ENCODE results near the gene USP13. TPM values are rescaled to one million over a fixed set of nuclear protein-coding genes. Genes with fewer than 3 reads are reported as not detected.

Gene USP13
- total RNA-seq, 6 experiments from 2014 or later: 17.1 to 25.0 (median 21.5) TPM

DNA sequence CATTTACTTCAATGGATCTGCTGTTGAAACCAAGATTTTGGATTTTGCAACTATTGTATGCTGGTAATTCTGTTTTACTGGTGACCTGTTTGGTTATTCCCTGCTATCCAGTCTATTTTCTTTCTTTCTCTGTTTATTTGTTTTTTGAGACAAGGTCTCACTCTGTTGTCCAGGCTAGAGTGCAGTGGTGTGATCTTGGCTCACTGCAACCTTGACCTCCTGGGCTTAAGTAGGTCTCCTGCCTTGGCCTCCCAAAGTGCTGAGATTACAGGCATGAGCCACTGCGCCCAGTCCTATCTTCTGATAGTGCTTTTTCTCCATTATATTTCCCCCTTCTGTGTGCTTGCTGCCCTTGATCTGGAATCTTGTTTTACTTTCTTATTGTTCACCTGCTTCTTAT, 15.6 kb downstream of the USP13 start:
- Mint-ChIP-seq H3K27me3 (ENCODE audit: insufficient read depth) (no peaks in the 10 kb centered on the region), H3K27ac (no peak overlapping the region), H3K36me3 (ENCODE audit: low read depth) (peaks cover 24% of the 10 kb centered on the region), H3K4me3 (no peak overlapping the region), H3K4me1 (ENCODE audit: low read depth) (peaks cover 56% of the 10 kb centered on the region), H3K9me3 (no peaks in the 10 kb centered on the region)
- TF ChIP-seq, protein P1, sequence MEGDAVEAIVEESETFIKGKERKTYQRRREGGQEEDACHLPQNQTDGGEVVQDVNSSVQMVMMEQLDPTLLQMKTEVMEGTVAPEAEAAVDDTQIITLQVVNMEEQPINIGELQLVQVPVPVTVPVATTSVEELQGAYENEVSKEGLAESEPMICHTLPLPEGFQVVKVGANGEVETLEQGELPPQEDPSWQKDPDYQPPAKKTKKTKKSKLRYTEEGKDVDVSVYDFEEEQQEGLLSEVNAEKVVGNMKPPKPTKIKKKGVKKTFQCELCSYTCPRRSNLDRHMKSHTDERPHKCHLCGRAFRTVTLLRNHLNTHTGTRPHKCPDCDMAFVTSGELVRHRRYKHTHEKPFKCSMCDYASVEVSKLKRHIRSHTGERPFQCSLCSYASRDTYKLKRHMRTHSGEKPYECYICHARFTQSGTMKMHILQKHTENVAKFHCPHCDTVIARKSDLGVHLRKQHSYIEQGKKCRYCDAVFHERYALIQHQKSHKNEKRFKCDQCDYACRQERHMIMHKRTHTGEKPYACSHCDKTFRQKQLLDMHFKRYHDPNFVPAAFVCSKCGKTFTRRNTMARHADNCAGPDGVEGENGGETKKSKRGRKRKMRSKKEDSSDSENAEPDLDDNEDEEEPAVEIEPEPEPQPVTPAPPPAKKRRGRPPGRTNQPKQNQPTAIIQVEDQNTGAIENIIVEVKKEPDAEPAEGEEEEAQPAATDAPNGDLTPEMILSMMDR (IDR thresholded peaks at IDR 0.05): no peak
- no peak for DNase-seq

DNA sequence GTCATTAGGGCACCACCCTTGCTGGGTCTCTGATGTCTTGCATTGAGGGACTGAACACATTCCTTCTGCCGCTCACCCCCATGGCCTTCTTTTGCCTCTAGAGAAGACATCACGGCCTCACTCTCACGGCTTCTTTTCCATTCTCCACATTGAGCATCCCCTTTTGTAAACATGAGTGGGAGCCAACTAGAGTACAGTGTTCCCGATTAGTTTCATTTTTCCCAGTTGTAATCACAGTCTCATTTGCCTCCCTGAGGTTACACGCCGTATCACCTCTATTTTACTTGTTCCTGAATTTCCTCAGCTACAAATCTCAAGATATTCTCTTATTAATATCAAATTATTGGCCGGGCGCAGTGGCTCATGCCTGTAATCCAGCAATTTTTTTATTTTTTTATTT, 17.5 kb downstream of the USP13 start:
- no peaks in the 10 kb centered on the region for H3K27me3 Mint-ChIP-seq (ENCODE audit: insufficient read depth)
- DNase-seq: no peak
- TF ChIP-seq, protein P1 (IDR thresholded peaks at IDR 0.05): no peak
- peaks cover 26% of the 10 kb centered on the region for H3K36me3 Mint-ChIP-seq (ENCODE audit: low read depth)
- peak overlapping the region; percentile 39; the same call in 1 of the 2 replicates for H3K27ac Mint-ChIP-seq
- H3K4me1 Mint-ChIP-seq (ENCODE audit: low read depth): peaks cover 45% of the 10 kb centered on the region
- 0 out of 2 replicates have a peak overlapping the region, but pooled peaks have one; percentile 1 for H3K4me3 Mint-ChIP-seq
- no peaks in the 10 kb centered on the region for H3K9me3 Mint-ChIP-seq

DNA sequence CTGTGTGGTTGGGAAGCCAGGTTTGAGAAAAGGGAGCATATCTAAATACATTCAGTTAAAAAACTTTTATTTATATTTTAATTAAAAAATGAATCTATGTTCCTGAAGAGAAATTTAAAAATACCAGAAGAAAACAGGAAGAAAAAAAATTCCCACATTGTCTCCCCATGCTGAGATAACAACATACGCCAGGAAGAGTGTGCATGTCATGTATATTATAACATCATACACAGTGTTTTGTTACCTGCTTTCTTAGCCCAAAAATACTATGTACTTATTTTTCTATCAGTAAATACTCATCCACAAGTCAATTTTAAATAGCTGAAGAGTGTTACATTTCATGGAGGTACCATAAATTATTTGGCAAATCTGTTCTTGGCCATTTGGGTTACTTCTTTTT, 18.5 kb downstream of the USP13 start:
- Mint-ChIP-seq H3K36me3 (ENCODE audit: low read depth) (peaks cover 26% of the 10 kb centered on the region), H3K9me3 (no peaks in the 10 kb centered on the region), H3K27ac (no peak overlapping the region), H3K27me3 (ENCODE audit: insufficient read depth) (no peaks in the 10 kb centered on the region), H3K4me1 (ENCODE audit: low read depth) (peaks cover 35% of the 10 kb centered on the region), H3K4me3 (no peak overlapping the region)
- DNase-seq: no peak
- TF ChIP-seq, protein P1 (IDR thresholded peaks at IDR 0.05): no peak

DNA sequence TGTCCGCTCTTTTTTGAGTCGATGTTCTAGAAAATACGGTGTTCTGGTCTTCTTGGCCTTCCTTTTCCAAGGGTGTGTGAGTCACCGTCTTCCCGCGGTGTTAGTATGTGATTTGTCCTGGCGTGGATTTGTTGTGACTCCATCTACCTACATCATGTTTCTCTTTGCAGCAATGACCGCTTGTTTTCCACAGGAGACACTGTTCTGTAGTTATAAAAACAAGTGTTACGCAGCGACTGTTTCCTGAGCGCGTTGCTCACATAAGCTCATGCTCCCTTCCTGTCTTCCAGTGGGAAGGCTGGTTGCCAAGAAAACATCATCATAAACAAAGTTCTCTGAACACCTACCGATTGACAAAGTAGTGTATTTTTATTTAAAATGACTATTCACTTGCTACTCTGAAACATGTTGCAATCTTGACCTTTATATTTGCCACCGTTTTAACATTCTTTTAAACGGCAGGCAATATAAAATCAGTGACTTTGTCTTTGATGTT, 19.0 kb downstream of the USP13 start:
- TF ChIP-seq, protein P1 (IDR thresholded peaks at IDR 0.05): no peak
- Mint-ChIP-seq H3K27ac (no peak overlapping the region), H3K4me1 (ENCODE audit: low read depth) (peaks cover 32% of the 10 kb centered on the region), H3K36me3 (ENCODE audit: low read depth) (peaks cover 26% of the 10 kb centered on the region), H3K27me3 (ENCODE audit: insufficient read depth) (no peaks in the 10 kb centered on the region), H3K9me3 (no peaks in the 10 kb centered on the region), H3K4me3 (no peak overlapping the region)
- no peak for DNase-seq

DNA sequence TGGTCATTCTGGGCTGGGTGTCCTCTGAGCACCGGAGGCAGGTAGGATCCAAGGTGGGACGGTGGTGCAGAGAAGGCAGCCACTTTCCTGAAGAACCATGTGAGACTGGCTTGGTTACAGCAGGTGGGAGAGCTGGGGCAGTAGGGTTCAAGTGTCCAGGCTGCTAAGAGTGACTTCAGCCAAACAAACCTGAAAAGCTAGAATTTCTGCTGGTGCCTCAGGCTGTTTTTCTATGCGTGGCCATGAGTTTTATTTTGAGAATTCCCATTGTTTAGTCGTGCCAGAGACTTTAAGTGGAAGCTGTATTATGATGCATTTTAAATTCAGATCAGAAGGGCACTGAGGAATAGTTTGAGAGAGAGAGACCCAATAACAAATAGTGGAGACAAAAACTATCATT, 20.1 kb downstream of the USP13 start:
- no peaks in the 10 kb centered on the region for H3K9me3 Mint-ChIP-seq
- no peaks in the 10 kb centered on the region for H3K27me3 Mint-ChIP-seq (ENCODE audit: insufficient read depth)
- TF ChIP-seq, protein P1 (IDR thresholded peaks at IDR 0.05): no peak
- no peak for DNase-seq
- H3K36me3 Mint-ChIP-seq (ENCODE audit: low read depth): peaks cover 26% of the 10 kb centered on the region
- peaks cover 30% of the 10 kb centered on the region for H3K4me1 Mint-ChIP-seq (ENCODE audit: low read depth)
- H3K4me3 Mint-ChIP-seq: no peak overlapping the region
- no peak overlapping the region for H3K27ac Mint-ChIP-seq

DNA sequence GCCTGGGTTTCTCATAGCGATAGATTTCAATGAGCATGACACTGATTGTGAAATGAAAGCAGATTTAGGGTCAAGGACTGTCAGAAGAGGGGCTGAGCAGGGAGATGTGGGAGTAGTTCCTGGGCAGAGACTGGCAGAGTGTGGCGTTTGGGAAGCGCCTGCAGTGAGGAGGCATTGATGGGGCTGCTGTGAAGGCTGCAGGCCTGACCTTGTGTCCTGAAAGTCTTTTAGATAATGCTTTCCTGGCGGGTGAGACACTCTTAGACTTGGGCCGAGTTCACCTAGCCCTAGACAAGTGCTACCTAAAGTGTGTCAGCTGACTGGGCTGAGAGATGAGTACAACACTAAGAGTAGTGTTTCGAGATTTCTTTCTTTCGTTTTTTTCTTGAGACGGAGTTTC, 20.7 kb downstream of the USP13 start:
- TF ChIP-seq, protein P1 (IDR thresholded peaks at IDR 0.05): no peak
- H3K27me3 Mint-ChIP-seq (ENCODE audit: insufficient read depth): no peaks in the 10 kb centered on the region
- peaks cover 30% of the 10 kb centered on the region for H3K4me1 Mint-ChIP-seq (ENCODE audit: low read depth)
- H3K27ac Mint-ChIP-seq: peak overlapping the region; percentile 24; the same call in 1 of the 2 replicates
- H3K36me3 Mint-ChIP-seq (ENCODE audit: low read depth): peaks cover 23% of the 10 kb centered on the region
- DNase-seq: no peak
- no peaks in the 10 kb centered on the region for H3K9me3 Mint-ChIP-seq
- no peak overlapping the region for H3K4me3 Mint-ChIP-seq
